H4 (cell line): ENCODE data around the gene MS4A1. TPM values are rescaled to one million over a fixed set of nuclear protein-coding genes. Genes with fewer than 3 reads are reported as not detected.
"Not testable (repeated sequence)": the region's sequence is repeated elsewhere in the genome, so short reads cannot be mapped to it uniquely, and the experiment has no call there.

Source experiments
- DNase-seq: peaks from one replicate; pipeline ENCODE4 v3.0.0-alpha.2; 2015; ENCODE audit warnings: low spot score
- total RNA-seq: library from RNA; depleted of rRNA; stranded (reverse); fragments of >200 nt; shearing (Covaris generic); gene quantifications from 2 replicates; pipeline ENCODE4 v1.2.3, GENCODE V29; 2014; rRNA removed

The MS4A1 gene
- not detected in 2 replicates for total RNA-seq

- DNase-seq: no peak
Observed at GRCh38 chr11:60455531-60456042, at the start of gene MS4A1. MS4A1 (plus strand) TSS chr11:60455847; CDS start chr11:60462375, 6,528 bp downstream.

- no peak for DNase-seq
Observed at GRCh38 chr11:60420015-60420414, 35.6 kb upstream of the MS4A1 start.

GRCh38 chr11:60422609-60423008, 33.0 kb upstream of the MS4A1 start:
- DNase-seq: no peak

GRCh38 chr11:60428517-60428916, 27.1 kb upstream of the MS4A1 start:
- DNase-seq: peak; percentile 93

GRCh38 chr11:60429272-60429671, 26.4 kb upstream of the MS4A1 start, which contains the start of gene MS4A5:
MS4A5 (plus strand) TSS chr11:60429572; CDS start chr11:60429675, 103 bp downstream.
- no peak for DNase-seq

- no peak for DNase-seq
Observed at GRCh38 chr11:60431251-60431650, 24.4 kb upstream of the MS4A1 start.

GRCh38 chr11:60433401-60433800, 22.2 kb upstream of the MS4A1 start:
- no peak for DNase-seq

- DNase-seq: no peak
Observed at GRCh38 chr11:60447070-60447469, 8.6 kb upstream of the MS4A1 start.

GRCh38 chr11:60447846-60448245, 7.8 kb upstream of the MS4A1 start:
- no peak for DNase-seq

GRCh38 chr11:60451185-60451584, 4.5 kb upstream of the MS4A1 start:
- not testable (repeated sequence) for DNase-seq

- no peak for DNase-seq
Observed at GRCh38 chr11:60454212-60454611, 1.4 kb upstream of the MS4A1 start.

GRCh38 chr11:60457576-60457975, 1.9 kb downstream of the MS4A1 start:
- no peak for DNase-seq

- no peak for DNase-seq
Observed at GRCh38 chr11:60459345-60459744, 3.7 kb downstream of the MS4A1 start.

- DNase-seq: no peak
Observed at GRCh38 chr11:60468829-60469228, 13.2 kb downstream of the MS4A1 start.

GRCh38 chr11:60469723-60470122, 14.1 kb downstream of the MS4A1 start:
- no peak for DNase-seq

GRCh38 chr11:60477035-60477445, 21.4 kb downstream of the MS4A1 start:
- no peak for DNase-seq

- no peak for DNase-seq
Observed at GRCh38 chr11:60482361-60482760, 26.7 kb downstream of the MS4A1 start.

- no peak for DNase-seq
Observed at GRCh38 chr11:60485987-60486386, 30.3 kb downstream of the MS4A1 start.

GRCh38 chr11:60492488-60493009, 36.9 kb downstream of the MS4A1 start, which contains the start of gene MS4A12:
MS4A12 (plus strand) TSS chr11:60492778; CDS start chr11:60497319, 4,541 bp downstream.
- DNase-seq: no peak

- no peak for DNase-seq
Observed at GRCh38 chr11:60493454-60493853, 37.8 kb downstream of the MS4A1 start.

- no peak for DNase-seq
Observed at GRCh38 chr11:60498399-60498798, 42.8 kb downstream of the MS4A1 start.

- no peak for DNase-seq
Observed at GRCh38 chr11:60498853-60499252, 43.2 kb downstream of the MS4A1 start.

GRCh38 chr11:60500276-60500910, 44.7 kb downstream of the MS4A1 start:
- DNase-seq: no peak
